Ramos (cell line): ENCODE measurements around the gene ZNF496.
"Not testable (repeated sequence)": the region's sequence is repeated elsewhere in the genome, so short reads cannot be mapped to it uniquely, and the experiment has no call there.

Source experiments
- in situ Hi-C: fragments of 300-500 bp; cut with MboI; formaldehyde crosslinking; loops from one replicate; pipeline ENCODE4 v1.14.3; 2022; ENCODE audit warnings: low sequenced_read_pairs; ENCODE audit not compliant: unreplicated experiment

The ZNF496 gene

GRCh38 chr1:247331525-247332214 lies at the start of gene ZNF496:
Gene ZNF496 (minus strand): TSS chr1:247331867. CDS start chr1:247329578, 2,289 bp downstream.
- in situ Hi-C loops: no loop called here

DNA sequence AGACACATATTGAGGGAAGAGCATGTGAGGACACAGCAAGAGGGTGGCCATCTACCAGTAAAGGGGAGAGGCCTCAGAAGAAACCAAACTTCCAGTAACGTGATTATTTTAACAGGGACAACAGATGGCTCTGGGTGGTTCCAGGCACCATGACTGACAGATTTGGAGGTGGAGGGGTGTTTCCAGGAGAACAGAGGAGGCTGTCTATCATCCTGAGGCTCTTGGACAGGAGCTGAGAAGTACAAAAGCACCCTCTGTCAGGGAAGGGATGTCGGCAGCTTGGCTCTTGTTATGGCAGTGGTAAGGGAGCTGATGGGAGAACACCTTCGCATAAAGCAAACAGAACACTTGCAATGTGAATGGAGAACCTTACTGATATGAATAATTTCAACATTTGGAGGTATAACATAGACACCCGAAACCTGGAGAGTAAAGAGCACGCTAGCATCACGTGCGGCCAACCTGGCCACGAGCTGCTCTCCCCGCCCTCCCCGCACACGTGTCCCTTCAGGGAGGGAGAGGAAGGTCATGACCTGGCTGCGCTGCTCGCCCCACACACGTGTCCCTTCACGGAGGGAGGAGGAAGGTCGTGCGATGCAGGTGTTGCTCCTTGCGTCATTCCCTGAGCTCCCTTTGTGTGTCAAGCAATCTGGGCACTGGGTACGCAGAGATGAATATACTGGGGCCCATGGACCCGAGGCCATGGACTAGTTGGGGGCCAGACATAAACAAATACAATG lies 46.8 kb upstream of the ZNF496 start:
- in situ Hi-C loops: no loop called here

DNA sequence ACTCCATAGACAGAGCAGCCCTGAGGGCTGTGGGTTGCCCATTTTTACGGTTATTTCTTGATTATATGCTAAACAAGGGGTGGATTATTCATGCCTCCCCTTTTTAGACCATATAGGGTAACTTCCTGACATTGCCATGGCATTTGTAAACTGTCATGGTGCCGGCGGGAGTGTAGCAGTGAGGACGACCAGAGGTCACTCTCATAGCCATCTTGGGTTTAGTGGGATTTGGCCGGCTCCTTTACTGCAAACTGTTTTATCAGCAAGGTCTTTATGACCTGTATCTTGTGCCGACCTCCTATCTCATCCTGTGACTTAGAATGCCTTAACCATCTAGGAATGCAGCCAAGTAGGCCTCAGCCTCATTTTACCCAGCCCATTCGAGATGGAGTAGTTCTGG lies 46.0 kb upstream of the ZNF496 start:
- in situ Hi-C loops: not testable (repeated sequence)

DNA sequence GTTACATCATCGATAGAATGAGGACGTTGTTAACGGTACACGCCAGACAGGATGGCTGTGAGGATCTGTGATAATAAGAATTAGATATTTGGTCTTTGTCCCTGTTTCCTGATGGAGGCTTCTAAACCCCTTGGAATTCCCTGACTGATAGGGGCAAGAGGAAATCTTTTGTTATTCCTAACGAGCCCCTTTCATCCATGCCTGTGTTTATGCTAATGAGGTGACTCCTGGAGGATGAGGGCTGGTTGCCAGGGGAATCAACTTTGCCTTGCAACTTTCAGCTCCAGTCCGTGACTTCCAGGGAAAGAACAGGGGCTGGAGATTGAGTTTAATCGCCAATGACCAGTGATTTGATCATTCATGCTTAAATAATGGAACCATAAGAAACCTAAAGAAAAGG lies 45.0 kb upstream of the ZNF496 start:
- in situ Hi-C loops: no loop called here

- in situ Hi-C loops: no loop called here
These were observed 44.1 kb upstream of the ZNF496 start for GRCh38 chr1:247375747-247376146.

- in situ Hi-C loops: not testable (repeated sequence)
These were observed 43.1 kb upstream of the ZNF496 start for GRCh38 chr1:247374651-247375334.

GRCh38 chr1:247373721-247374141 lies 42.1 kb upstream of the ZNF496 start:
- in situ Hi-C loops: no loop called here

- in situ Hi-C loops: no loop called here
These were observed 40.2 kb upstream of the ZNF496 start for GRCh38 chr1:247371801-247372259.

- in situ Hi-C loops: no loop called here
These were observed 39.4 kb upstream of the ZNF496 start for GRCh38 chr1:247370786-247371732.

DNA sequence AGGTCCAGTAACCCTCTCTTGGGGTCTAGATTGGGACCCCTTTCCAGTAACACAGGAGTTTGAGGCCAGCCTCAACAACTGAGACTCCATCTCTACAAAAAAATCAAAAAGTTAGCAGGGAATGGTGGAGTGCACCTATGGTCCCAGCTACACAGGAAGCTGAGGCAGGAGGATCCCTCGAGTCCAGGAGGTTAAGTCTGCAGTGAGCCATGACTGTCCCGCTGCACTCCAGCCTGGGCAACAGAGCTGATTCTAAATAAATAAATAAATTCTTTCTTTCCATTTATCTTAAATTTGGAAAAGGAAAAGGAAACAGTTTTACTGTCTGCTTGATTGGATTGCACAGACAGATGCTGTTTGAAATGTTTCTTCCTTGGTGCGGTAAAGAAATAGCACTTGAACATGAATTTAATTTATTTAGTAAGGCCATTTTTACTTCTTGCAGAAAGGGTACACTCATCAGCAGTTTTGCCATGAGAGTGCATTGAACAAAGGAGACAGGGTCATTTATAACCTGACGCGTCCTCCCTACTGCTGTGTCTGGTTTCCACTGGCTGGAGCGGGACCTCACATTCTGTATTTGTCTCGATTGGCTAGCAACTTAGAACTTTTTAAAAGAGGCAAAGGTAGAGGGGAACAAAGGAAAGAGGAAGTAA lies 37.0 kb upstream of the ZNF496 start:
- in situ Hi-C loops: no loop called here

DNA sequence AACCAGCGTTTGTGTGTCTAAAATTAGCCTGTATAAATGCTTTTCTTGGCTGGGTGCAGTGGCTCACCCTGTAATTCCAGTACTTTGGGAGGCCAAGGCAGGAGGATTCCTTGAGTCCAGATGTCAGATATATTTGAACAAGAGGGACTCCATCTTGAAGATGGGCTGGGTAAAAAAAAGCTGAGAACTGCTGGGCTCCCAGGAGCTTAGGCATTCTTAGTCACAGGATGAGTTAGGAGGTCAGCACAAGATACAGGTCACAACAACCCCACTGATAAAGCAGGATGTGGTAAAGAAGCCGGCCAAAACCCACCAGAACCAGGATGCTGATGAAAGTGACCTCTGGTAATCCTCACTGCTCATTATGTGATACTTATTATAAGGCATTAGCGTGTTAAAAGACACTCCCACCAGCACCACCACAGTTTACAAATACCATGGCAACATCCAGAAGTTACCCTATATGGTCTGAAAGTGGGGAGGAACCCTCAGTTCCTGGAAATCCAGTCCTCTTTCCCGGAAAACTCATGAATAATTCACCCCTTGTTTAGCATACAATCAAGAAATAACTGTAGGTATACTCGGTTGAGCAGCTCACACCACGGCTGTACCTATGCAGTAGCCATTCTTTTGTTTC lies 36.2 kb upstream of the ZNF496 start:
- in situ Hi-C loops: no loop called here

DNA sequence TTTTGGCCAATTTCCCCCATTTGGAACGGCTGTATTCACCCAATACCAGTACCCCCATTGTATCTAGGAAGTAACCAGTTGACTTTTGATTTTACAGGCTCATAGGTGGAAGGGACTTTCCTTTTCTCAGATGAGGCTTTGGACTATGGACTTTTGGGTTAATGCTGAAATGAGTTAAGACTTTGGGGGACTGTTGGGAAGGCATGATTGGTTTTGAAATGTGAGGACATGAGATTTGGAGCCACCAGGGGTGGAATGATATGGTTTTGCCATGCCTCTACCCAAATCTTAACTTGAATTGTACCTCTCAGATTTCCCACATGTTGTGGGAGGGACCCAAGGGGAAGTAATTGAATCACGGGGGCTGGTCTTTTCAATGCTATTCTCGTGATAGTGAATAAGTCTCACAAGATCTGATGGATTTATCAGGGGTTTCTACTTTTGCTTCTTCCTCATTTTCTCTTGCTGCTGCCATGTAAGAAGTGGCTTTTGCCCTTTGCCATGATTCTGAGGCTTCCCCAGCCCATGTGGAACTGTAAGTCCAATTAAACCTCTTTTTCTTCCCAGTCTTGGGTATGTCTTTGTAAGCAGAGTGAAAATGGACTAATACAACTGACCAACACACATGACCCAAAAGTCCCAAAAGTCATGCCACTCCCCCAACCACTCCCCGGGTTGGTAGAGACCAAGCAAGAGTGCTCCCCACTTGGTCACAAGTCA lies 35.4 kb upstream of the ZNF496 start:
- in situ Hi-C loops: no loop called here

DNA sequence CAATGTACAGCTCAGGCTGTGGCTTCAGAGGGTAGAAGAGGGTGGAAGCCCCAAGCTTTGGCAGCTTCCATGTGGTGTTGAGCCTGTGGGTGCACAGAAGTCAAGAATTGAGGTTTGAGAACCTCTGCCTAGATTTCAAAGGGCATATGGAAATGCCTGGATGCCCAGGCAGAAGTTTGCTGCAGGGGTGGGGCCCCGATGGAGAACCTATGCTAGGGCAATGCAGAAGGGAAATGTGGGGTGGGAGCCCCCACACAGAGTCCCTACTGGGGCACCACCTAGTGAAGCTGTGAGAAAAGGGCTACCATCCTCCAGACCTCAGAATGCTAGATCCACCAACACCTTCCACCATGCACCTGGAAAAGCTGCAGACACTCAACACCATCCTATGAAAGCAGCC lies 34.7 kb upstream of the ZNF496 start:
- in situ Hi-C loops: not testable (repeated sequence)

DNA sequence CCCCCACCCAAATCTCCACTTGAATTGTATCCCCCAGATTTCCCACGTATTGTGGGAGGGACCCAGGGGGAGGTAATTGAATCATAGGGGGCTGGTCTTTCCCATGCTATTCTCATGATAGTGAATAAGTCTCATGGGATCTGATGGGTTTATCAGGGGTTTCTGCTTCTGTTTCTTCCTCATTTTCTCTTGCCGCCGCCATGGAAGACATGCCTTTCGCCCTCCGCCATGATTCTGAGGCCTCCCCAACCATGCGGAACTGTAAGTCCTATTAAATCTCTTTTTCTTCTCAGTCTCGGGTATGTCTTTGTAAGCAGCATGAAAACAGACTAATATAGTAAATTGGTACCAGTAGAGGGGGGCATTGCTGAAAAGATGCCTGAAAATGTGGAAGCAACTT lies 33.4 kb upstream of the ZNF496 start:
- in situ Hi-C loops: no loop called here

DNA sequence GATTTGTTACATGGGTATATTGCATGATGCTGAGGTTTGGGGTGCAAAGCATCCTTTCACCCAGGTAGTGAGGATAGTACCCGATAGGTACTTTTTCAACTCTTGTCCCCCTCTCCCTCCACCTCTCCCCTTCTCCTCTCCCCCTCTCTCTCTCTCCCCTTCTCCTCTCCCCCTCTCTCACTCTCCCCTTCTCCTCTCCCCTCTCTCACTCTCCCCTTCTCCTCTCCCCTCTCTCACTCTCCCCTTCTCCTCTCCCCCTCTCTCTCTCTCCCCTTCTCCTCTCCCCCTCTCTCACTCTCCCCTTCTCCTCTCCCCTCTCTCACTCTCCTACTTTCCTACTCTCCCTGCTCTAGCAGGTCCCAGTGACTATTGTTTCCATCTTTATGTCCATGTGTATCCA lies 31.3 kb upstream of the ZNF496 start:
- in situ Hi-C loops: not testable (repeated sequence)

DNA sequence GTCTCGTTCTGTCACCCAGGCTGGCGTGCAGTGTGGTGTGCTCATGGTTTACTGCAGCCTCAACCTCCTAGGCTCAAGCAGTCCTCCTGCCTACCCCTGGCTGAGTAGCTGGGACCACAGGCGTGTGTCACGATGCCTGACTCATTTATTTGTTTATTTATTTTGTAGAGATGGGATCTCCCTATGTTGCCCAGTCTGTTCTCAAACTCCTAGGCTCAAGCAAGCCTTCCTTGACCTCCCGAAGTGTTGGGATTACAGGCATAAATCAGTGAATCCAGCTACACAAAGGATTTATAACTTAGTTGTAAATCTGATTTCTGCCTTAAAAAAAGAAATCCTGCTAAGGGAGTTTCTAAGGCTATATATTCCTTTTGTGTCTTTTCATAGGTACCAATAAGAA lies 30.5 kb upstream of the ZNF496 start:
- in situ Hi-C loops: no loop called here

DNA sequence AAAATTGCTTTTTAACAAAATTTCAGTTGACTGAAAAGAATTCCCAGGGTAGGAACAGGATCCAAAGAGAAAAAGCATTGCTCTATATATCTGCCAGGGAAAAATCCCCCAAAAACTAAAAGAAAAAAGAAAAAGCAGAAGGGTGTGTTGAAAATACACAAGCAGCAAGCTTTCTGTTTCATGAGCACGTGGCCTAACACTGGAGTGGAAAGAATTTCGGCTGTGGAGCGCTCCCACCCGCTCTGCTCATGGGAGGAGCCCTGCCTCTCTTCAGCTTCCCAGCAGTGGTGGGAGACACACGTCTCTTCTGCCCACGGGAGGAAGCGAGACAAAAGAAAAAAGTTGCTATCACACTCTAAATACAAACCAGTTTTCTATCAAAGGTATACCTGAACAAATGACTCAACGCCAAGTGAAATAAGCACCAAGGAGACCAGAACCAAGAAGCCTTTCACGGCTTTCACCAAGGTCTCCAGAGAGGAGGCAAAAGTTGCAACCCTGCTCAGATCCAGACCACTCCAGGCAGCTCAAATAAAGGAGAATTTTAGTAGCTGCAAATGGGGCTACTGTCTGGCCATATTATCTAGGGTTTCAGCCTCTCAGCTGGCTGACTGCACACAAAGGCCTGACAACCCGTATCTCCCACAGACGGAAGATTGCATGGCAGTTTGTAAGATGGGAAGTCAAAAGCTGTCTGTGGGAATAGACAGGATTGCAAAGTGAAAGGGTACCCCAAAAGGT lies 29.5 kb upstream of the ZNF496 start:
- in situ Hi-C loops: no loop called here
